ENCODE data around the gene VMO1. TPM values are rescaled to one million over a fixed set of nuclear protein-coding genes. Genes with fewer than 3 reads are reported as not detected.

VMO1 gene
- total RNA-seq, 2 donors from 2014 or later: 0.75 to 1.0 TPM

DNA sequence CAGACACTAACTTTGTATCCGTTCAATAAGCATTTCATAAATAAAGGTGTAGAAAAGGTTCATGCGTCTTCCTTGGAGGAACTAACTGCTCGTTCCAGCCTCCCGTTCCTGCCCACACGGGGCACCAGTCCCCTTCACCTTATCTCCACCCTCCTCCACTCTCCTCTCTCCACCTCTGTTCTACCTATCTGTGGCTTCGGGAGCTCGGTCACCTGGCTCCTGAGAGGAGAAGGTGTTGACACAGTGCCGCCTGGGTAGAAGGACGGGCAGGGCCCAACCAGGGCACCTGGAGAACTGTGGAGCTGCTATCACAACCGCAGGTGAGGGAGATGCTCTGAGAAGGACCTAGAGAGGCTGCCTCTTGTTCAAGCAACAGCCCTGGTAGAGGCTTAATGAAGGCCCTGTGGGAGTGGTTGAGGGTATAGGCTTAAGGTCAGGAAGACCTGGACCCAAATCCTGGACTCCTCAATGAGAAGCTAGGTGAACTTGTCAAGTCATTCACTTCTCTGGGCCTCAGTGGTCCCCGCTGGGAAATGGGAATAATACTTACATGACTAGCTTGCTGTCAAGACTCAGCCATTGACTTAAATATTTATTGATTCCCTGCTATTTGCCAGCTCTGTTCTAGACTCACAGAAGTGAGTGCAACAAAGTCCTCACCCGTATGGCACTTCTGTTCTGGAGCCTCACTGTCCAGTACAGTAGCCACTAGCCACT, 37.4 kb upstream of the VMO1 start:
- Histone ChIP-seq H3K9me3 (ENCODE audit: control insufficient read depth, low read length) (no peaks in the 10 kb centered on the region), H3K36me3 (ENCODE audit: control insufficient read depth, insufficient read depth, low read length) (peaks cover 19% of the 10 kb centered on the region), H3K9ac (ENCODE audit: extremely low read depth, low read length, poor library complexity, severe bottlenecking) (no peak overlapping the region), H3K27me3 (ENCODE audit: control insufficient read depth, insufficient read depth, low read length, poor library complexity, severe bottlenecking) (no peaks in the 10 kb centered on the region), H3K4me1 (ENCODE audit: control insufficient read depth, insufficient read depth, low read length) (no peaks in the 10 kb centered on the region), H3K27ac (ENCODE audit: low read depth, low read length) (peak overlapping the region; percentile 24), H3K4me3 (ENCODE audit: low read length) (no peak overlapping the region)
- Mint-ChIP-seq H3K27me3 (ENCODE audit: insufficient read depth) (no peaks in the 10 kb centered on the region), H3K27ac (peak overlapping the region; percentile 30), H3K9me3 (no peaks in the 10 kb centered on the region), H3K4me1 (no peaks in the 10 kb centered on the region), H3K36me3 (ENCODE audit: low read depth) (peaks cover 25% of the 10 kb centered on the region), H3K4me3 (no peak overlapping the region)
- WGBS, 2 experiments (ENCODE audit: insufficient coverage in 1 of 2, insufficient read length in 1 of 2): 87 to 90% methylated on average over 6 to 12 of the region's 12 CpGs
- TF ChIP-seq, protein P1, sequence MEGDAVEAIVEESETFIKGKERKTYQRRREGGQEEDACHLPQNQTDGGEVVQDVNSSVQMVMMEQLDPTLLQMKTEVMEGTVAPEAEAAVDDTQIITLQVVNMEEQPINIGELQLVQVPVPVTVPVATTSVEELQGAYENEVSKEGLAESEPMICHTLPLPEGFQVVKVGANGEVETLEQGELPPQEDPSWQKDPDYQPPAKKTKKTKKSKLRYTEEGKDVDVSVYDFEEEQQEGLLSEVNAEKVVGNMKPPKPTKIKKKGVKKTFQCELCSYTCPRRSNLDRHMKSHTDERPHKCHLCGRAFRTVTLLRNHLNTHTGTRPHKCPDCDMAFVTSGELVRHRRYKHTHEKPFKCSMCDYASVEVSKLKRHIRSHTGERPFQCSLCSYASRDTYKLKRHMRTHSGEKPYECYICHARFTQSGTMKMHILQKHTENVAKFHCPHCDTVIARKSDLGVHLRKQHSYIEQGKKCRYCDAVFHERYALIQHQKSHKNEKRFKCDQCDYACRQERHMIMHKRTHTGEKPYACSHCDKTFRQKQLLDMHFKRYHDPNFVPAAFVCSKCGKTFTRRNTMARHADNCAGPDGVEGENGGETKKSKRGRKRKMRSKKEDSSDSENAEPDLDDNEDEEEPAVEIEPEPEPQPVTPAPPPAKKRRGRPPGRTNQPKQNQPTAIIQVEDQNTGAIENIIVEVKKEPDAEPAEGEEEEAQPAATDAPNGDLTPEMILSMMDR (conservative IDR thresholded peaks at IDR 0.05): no peak
- no peak for DNase-seq

DNA sequence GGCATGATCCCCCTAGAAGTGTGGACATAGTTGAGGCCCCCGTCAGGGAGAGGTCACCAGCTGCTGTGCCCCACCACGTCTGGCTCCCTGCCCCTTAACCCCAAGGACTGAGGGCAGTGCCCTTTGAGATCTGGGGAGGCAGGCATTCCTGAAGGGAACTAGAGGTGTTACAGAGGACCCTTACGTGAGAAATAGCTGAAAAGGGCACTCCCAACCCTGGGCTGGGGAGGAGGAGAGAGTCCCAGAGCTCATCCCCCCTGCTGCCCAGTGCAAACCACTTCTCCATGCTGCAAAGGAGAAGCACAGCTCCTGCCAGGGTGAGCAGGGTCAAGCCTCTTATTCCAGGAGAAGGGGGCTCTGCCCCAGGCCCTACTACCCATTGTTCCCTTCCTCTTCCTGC, 36.7 kb upstream of the VMO1 start:
- TF ChIP-seq, protein P1 (conservative IDR thresholded peaks at IDR 0.05): no peak
- no peak overlapping the region for H3K4me3 Mint-ChIP-seq
- H3K27me3 Mint-ChIP-seq (ENCODE audit: insufficient read depth): no peaks in the 10 kb centered on the region
- H3K36me3 Mint-ChIP-seq (ENCODE audit: low read depth): peaks cover 31% of the 10 kb centered on the region
- H3K9ac ChIP-seq (ENCODE audit: extremely low read depth, low read length, poor library complexity, severe bottlenecking): no peak overlapping the region
- DNase-seq: no peak
- H3K36me3 ChIP-seq (ENCODE audit: control insufficient read depth, insufficient read depth, low read length): peaks cover 22% of the 10 kb centered on the region
- H3K9me3 ChIP-seq (ENCODE audit: control insufficient read depth, low read length): no peaks in the 10 kb centered on the region
- H3K4me1 ChIP-seq (ENCODE audit: control insufficient read depth, insufficient read depth, low read length): no peaks in the 10 kb centered on the region
- no peaks in the 10 kb centered on the region for H3K4me1 Mint-ChIP-seq
- peak overlapping the region; percentile 30 for H3K27ac Mint-ChIP-seq
- H3K4me3 ChIP-seq (ENCODE audit: low read length): no peak overlapping the region
- H3K27me3 ChIP-seq (ENCODE audit: control insufficient read depth, insufficient read depth, low read length, poor library complexity, severe bottlenecking): no peaks in the 10 kb centered on the region
- peak overlapping the region; percentile 24 for H3K27ac ChIP-seq (ENCODE audit: low read depth, low read length)
- no peaks in the 10 kb centered on the region for H3K9me3 Mint-ChIP-seq
- WGBS, 2 experiments (ENCODE audit: insufficient coverage in 1 of 2, insufficient read length in 1 of 2): 94% methylated on average over 3 of the region's 3 CpGs; no CpG with 5 or more reads in 1 of the 2 experiments

DNA sequence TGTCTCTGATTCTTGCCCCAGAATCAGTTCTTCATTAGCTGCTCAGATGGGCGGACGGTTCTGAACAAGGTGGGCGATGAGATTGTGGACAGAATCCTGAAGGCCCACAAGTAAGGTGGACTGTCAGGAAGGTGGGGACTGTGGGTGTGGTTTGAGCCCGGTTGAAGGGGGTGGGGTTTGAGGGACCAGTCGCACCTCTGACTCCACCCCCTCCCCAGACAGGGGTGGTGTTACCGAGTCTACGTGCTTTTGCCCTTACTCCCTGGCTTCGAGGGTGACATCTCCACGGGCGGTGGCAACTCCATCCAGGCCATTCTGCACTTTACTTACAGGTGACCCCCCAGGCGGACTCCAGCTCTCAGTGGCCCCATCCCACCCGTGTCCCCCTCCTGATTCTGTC, 32.1 kb upstream of the VMO1 start:
- Histone ChIP-seq H3K27me3 (ENCODE audit: control insufficient read depth, insufficient read depth, low read length, poor library complexity, severe bottlenecking) (no peaks in the 10 kb centered on the region), H3K9me3 (ENCODE audit: control insufficient read depth, low read length) (no peaks in the 10 kb centered on the region), H3K36me3 (ENCODE audit: control insufficient read depth, insufficient read depth, low read length) (peaks cover 47% of the 10 kb centered on the region), H3K27ac (ENCODE audit: low read depth, low read length) (no peak overlapping the region), H3K4me1 (ENCODE audit: control insufficient read depth, insufficient read depth, low read length) (no peaks in the 10 kb centered on the region), H3K9ac (ENCODE audit: extremely low read depth, low read length, poor library complexity, severe bottlenecking) (no peak overlapping the region), H3K4me3 (ENCODE audit: low read length) (no peak overlapping the region)
- peak; percentile 71 for DNase-seq
- H3K9me3 Mint-ChIP-seq: peaks cover 2% of the 10 kb centered on the region
- H3K4me1 Mint-ChIP-seq: no peaks in the 10 kb centered on the region
- no peak overlapping the region for H3K4me3 Mint-ChIP-seq
- TF ChIP-seq, protein P1 (conservative IDR thresholded peaks at IDR 0.05): no peak
- H3K27me3 Mint-ChIP-seq (ENCODE audit: insufficient read depth): no peaks in the 10 kb centered on the region
- H3K36me3 Mint-ChIP-seq (ENCODE audit: low read depth): peaks cover 58% of the 10 kb centered on the region
- H3K27ac Mint-ChIP-seq: no peak overlapping the region
- 77 to 87% methylated on average over 7 to 12 of the region's 12 CpGs for WGBS, 2 experiments (ENCODE audit: insufficient coverage in 1 of 2, insufficient read length in 1 of 2)

All from endodermal cell (in vitro differentiated cells).